GM12878 (cell line): ENCODE results near the gene OR1J4.

ENCODE experiments used
- ATF7 ChIP-seq: fragments of 450-650 bp; IDR thresholded peaks from 2 replicates; pipeline ENCODE4 v1.6.1; 2016; ENCODE audit warnings: low read depth, mild to moderate bottlenecking
- KDM1A ChIP-seq: fragments of 200-600 bp; sonication (generic); IDR thresholded peaks from 2 replicates; pipeline ENCODE4 v1.6.1; 2016; ENCODE audit warnings: borderline replicate concordance
- MEF2A ChIP-seq: IDR thresholded peaks from 2 replicates; pipeline ENCODE4 v1.6.1; 2011; ENCODE audit warnings: low read depth, mild to moderate bottlenecking, low read length, moderate library complexity; ENCODE audit not compliant: insufficient read depth
- POLR2A ChIP-seq: IDR thresholded peaks from 2 replicates; pipeline ENCODE4 v1.6.1; 2011; ENCODE audit warnings: low read depth, mild to moderate bottlenecking, low read length
- RCOR1 ChIP-seq: conservative IDR thresholded peaks from 2 replicates; pipeline ENCODE4 v1.6.1; 2012; ENCODE audit warnings: low read depth, low read length, improper control_type of control experiment
- SIN3A ChIP-seq: IDR thresholded peaks from 2 replicates; pipeline ENCODE4 v1.6.1; 2012; ENCODE audit warnings: low read depth, low read length, improper control_type of control experiment
- STAT3 ChIP-seq: IDR thresholded peaks from 2 replicates; pipeline ENCODE4 v1.6.1; 2011; ENCODE audit warnings: low read depth, low read length, improper control_type of control experiment
- TCF7 ChIP-seq: IDR thresholded peaks from 2 replicates; pipeline ENCODE4 v1.6.1; 2014; ENCODE audit warnings: antibody characterized with exemption, borderline replicate concordance
- YY1 ChIP-seq: IDR thresholded peaks from 2 replicates; pipeline ENCODE4 v1.6.1; 2011; ENCODE audit warnings: low read depth, mild to moderate bottlenecking, low read length
- ZBTB4 ChIP-seq: fragments of 450-650 bp; formaldehyde crosslinking; IDR thresholded peaks from 2 replicates; pipeline ENCODE4 v1.4.0; 2022; ENCODE audit warnings: mild to moderate bottlenecking, moderate library complexity
- TF ChIP-seq, protein P1 (sequence below): IDR thresholded peaks from 2 replicates; pipeline ENCODE4 v1.6.1; 2012; ENCODE audit warnings: low read depth, low read length, improper control_type of control experiment
- TF ChIP-seq, protein P2 (sequence below), 3 experiments: IDR thresholded peaks in 2 of 3; conservative IDR thresholded peaks in 1 of 3; 2 replicates each; pipeline ENCODE4 v1.5.1; 2011; ENCODE audit warnings: low read depth in 3 of 3, low read length in 3 of 3, mild to moderate bottlenecking in 3 of 3, control low read depth in 2 of 3, moderate library complexity in 2 of 3, inconsistent platforms in 1 of 3, mixed read lengths in 1 of 3; ENCODE audit not compliant: control insufficient read depth in 2 of 3, insufficient read depth in 1 of 3; ENCODE audit errors: extremely low read depth in 1 of 3

GRCh38 chr9:122546196-122546595 is 27.3 kb downstream of the OR1J4 start:
- no peak for TF ChIP-seq POLR2A
- TF ChIP-seq, protein P1, sequence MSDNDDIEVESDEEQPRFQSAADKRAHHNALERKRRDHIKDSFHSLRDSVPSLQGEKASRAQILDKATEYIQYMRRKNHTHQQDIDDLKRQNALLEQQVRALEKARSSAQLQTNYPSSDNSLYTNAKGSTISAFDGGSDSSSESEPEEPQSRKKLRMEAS = no peak
- TF ChIP-seq, protein P2, sequence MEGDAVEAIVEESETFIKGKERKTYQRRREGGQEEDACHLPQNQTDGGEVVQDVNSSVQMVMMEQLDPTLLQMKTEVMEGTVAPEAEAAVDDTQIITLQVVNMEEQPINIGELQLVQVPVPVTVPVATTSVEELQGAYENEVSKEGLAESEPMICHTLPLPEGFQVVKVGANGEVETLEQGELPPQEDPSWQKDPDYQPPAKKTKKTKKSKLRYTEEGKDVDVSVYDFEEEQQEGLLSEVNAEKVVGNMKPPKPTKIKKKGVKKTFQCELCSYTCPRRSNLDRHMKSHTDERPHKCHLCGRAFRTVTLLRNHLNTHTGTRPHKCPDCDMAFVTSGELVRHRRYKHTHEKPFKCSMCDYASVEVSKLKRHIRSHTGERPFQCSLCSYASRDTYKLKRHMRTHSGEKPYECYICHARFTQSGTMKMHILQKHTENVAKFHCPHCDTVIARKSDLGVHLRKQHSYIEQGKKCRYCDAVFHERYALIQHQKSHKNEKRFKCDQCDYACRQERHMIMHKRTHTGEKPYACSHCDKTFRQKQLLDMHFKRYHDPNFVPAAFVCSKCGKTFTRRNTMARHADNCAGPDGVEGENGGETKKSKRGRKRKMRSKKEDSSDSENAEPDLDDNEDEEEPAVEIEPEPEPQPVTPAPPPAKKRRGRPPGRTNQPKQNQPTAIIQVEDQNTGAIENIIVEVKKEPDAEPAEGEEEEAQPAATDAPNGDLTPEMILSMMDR (IDR thresholded peaks at IDR 0.05 in 2 of 3, conservative IDR thresholded peaks at IDR 0.05 in 1 of 3; ENCODE audit: control insufficient read depth in 2 of 3, extremely low read depth in 1 of 3, insufficient read depth in 1 of 3, low read depth in 3 of 3, low read length in 3 of 3) = no peak
- no peak for TF ChIP-seq KDM1A
- TF ChIP-seq ZBTB4 (CRISPR knock-in tag) = no peak
- TF ChIP-seq YY1 = no peak
- TF ChIP-seq RCOR1 = no peak
- no peak for TF ChIP-seq SIN3A
- no peak for TF ChIP-seq STAT3
- no peak for TF ChIP-seq ATF7
- no peak for TF ChIP-seq TCF7
- TF ChIP-seq MEF2A = no peak
